ENCODE data around the gene GRPR.

The GRPR gene

GRCh38 chrX:16186380-16187007 is 63.1 kb downstream of the GRPR start:
- DNase-seq: no peak

DNA sequence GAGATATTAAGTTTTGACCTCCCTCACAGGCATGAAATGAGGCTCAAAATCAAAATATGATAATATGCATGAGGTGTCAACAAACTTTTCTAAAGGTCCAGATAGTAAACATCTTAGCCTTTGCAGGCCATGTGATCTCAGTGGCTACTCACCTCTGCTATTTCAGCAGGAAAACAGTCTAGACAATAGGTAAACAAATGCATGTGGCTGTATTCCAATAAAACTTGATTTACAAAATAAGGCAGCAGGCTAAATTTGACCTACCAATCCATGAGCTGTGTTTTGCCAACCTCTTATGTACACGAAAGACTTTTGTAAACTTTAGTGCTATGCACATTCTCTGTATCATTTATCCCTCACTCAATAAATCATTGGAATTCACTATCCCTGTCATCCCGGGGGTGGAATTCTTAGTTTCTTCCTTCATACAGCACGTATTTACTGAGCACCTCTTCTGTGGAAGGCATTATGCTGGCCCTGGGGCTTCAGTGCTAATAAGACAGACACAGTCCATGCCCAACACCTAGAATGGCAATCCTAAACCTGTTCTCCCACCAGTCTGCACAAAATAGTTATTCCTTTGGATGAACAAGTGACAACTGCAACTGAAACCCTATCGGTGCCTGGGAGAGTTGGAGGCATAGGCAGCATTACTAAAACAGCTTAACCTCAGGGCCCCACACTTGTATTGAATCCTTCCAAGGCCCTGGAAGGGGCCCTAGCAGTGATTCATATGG is 63.8 kb downstream of the GRPR start:
- no peak for DNase-seq

DNA sequence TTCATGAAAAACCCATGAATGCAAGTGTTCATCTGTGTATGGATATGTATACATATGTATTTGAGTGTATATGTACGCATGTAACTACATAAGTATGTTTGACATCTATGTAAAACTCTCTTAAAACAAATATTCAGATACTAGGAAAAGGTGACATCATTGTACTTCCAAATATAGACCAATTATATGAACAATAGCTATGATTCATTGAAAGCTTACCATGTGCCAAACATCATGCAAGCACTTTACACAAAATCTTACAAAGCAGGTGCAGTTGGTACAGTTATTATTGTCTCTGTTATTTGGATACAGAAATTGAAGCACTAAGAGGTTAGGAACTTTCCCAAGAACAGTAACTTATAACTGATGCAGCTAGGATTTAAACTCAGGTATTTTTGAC is 65.3 kb downstream of the GRPR start:
- no peak for DNase-seq

DNA sequence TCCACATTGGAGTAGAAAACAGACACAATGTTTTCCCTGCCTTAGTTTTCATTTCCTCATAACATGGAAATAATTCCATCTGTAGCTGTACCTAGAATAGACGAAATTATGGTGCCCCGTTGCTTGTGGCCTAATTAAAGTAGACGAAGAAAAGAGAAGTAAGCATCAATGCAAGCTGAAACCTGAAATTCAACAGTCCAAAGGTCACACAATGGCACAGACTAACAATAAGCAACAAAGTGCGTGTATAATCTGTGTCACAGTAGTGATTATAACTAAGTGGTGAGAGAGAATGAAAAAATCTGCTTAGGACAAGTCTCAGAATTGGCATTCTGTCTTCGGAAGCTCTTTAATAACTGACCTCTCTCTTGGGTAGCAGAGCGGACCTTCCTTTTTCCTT is 68.2 kb downstream of the GRPR start:
- no peak for DNase-seq

DNA sequence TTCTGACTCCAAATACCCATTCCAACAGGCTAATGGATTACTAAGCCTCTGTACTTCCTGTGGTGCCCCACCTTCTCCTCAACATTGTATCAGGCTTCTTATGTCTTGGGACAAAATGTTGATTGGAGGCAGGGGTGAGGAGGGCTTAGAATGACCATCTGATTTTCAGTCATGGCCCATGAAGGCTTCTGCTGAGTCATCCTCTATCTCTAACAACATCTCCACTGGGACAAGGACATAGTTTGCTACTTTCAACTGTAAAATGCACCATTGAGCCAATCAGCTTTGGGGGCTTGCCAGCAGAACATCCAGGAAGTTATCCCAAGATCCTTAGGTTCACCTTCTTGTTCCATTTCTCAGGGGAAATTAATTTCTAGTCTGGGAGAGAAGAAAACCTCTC is 73.5 kb downstream of the GRPR start:
- no peak for DNase-seq

DNA sequence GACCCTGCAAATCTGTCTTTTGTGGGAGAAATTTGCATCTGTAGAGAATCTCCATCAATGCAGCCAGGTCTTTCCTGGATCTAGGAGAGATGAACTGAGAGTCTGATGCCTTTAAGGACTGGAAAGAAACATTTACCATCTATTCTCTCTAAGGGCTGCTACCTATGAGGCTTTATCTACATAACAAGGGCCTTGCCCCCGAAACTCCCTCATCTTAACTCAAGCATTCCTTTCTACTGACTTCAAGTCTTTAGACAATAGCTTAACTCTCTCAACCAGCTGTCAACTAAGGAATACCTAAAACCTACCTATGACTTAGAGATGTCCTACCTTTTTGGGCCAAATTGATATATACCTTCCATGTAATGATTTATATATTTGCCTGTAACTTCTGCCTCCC is 76.0 kb downstream of the GRPR start:
- DNase-seq: no peak

- DNase-seq: no peak
These were observed 79.6 kb downstream of the GRPR start for GRCh38 chrX:16202943-16203342.

All from CD4-positive, alpha-beta T cell treated with Interferon gamma for 1 hour (primary cell).